ENCODE measurements around the gene ACBD6. TPM values are rescaled to one million over a fixed set of nuclear protein-coding genes. Genes with fewer than 3 reads are reported as not detected.

The ACBD6 gene
- polyA plus RNA-seq, 3 donors = 68.3 to 84.1 (median 76.7) TPM

DNA sequence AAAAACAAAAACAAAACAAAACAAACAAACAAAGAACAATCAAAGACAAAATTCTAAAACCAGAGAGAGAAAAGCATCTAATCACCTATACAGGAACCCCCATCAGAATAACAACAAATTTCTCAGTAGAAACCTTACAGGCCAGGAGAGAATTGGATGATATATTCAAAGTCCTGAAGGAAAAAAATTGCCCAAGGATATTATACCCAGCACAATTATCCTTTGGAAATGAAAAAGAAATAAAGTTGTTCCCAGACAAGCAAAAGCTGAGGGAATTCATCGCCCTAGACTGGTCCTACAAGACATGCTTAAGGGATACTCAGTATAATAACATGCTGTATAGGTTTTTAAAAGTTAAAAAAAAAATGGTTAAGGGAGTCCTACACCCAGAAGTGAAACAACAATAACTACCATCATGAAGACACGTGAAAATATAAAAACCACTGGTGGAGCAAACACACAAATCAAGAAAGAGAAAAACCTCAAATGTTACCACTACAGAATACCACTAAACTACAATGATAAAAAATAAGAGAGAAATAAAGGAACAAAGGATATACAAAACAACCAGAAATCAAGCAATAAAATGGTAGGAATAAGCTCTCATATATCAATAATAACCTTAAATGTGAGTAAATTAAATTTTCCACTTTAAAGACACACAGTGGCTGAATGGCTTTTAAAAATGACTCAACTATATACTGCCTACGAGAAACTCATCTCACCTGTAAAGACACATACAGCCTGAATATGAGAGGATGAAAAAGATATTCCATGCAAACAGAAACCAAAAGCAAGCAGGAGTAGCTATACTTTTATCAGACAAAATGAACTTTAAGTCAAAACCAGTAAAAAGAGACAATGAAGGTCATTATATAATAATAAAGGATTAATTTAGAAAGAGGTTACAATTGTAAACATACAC lies 121.9 kb downstream of the ACBD6 start:
- DNase-seq = no peak

DNA sequence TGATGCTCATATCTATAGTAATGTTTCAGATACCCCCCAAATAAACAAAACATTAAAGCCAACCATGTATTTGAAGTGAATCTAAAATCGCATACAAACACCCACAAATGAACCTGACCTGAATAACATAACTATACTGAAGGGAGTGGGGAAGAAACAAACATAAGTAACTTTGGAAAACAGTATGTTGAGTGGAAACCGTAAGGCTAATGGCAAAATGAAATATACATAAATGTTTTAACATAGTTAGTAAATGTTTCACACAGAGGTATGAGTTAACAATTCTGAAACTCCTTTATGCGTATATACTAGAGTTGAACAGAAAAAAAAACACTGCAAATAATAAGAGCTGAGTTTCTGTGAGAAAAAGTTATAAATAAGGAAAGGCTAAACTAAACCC lies 125.6 kb downstream of the ACBD6 start:
- no peak for DNase-seq

DNA sequence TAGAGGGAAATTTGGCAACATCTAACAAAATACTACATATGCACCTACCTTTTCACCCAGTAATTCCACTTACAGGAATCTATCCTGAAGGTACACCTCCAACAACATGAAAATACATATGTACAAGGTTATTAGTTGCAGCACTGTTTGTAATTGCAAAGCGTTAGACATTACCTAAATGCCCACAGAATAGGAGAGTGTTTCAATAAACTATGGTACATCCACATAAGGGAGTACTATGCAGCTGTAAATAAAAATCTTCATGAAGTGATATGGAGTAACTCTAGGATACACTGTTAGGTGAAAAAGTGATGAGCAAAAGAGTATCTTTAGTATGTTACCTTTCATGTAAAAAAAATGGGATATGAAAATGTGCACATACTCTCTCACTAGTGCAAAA lies 126.1 kb downstream of the ACBD6 start:
- no peak for DNase-seq

DNA sequence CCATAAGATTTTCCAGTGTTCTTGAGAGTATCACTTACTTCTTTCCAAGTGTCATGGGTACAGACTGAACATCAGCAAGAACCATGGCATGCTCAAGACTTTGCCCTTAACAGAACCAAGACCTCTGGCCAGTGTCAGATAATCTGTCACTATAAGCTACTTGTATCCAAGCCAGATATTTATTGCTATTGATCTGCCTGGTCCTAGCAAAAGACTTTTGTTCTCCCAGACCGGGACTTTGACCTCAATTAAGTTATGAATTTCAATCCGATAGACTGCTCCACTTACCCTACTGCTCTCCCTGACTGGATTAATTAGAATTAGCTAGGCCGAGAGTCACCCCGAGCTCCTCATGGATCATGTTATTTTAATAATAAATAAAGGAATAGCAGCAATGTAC lies 129.6 kb downstream of the ACBD6 start:
- DNase-seq = no peak

DNA sequence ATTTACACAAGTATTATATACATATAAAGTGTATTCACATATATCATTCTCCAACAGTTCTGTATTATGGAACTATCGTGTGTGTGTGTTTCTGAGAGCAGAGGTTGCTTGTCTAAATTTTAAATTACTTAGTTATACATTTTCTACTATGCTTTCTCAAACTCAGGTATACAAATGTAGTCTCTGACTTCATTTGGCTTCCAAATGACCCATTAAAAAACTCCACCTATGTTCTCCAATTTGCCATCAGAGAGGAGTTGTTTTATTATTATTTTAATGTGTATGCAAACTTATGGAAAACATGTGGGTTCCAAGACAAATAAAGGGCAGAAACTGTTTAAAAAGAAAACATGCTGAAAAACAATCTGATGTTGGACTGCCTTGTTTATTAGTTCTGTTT lies 131.8 kb downstream of the ACBD6 start:
- no peak for DNase-seq

DNA sequence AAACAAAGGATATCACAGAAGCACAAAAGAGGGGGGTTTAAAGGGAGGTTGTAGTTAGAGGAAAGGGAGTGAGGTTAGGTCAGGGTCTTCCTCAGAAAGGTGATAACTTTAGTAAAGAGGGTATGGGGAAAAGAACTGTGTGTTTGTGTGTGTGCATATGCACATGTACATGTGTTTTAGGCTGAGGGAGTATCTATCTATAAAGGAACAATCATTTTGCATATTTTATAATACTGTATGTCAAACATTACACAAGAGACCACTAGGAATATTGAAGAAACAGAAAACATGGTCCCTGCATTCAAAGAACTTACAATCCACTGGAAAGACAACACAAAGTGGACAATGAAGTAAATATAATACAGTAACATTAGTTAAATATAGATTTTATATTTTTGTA lies 132.2 kb downstream of the ACBD6 start:
- no peak for DNase-seq

DNA sequence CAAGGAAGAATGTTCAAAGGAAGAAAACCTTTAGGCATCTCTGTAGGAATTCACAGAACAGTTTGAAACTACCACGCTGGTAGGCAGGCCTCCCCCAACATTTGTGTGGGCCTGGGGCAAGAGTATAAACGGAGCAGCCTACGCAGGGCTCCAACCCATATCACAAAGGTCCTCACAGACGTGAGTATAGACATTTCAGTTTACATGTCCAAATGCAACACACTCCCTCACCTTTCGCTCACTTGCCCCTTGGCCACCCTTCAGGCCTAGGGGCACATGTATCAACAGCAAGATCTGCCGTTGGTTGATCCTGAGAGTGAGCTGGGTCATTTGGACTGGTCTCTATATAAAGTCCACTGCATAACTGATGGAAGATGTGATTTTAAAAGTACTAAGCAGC lies 133.3 kb downstream of the ACBD6 start:
- DNase-seq = no peak

DNA sequence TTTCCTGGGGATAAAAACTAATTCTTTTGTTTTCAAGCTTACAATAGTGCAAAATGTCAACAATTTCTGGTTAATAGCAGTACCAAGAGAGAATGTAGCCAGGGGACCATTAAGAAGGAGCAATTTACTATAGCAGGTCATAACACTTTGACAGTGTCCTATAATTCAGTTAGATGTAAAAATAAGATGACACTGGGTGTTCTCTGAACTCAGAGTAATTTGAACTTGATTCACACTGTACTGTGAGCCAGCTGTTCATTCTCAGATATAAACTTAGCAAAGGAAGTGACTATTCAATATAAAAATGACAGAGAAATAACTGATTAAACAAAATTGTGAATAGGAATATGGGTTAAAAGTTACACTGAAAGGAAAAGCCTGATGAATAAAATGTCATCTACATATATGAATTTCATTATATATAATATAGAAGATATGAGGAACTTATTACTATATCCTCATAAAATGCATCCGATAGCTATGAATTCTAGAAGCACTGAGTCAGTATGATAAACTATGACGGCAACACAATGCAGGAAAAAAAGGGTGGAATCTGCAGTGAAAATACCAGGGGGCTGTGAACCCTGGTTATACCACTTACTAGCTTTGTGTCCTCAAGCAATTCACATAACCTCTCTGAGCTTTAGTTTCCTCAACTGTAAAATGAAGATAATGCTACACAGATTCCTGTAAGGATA lies 135.9 kb downstream of the ACBD6 start:
- peak; percentile 41 for DNase-seq

DNA sequence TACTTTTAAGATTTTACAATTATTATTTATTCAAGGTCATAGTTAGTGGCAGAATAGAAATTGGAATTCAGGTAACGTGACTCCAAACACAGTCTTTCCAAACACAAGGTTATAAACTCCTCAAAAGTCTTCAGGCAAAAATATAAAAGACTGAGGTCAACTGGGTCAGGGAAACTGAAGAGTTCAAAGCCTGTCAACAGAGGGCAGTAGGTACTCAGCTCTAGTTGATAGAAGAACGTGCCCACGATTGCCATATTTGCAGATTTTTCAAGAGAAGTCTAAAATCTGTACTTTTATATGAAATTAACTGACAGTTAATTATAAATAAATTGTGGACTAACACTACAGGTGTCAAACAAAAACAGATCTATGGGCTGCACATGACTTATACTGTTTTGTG lies 137.3 kb downstream of the ACBD6 start:
- no peak for DNase-seq

DNA sequence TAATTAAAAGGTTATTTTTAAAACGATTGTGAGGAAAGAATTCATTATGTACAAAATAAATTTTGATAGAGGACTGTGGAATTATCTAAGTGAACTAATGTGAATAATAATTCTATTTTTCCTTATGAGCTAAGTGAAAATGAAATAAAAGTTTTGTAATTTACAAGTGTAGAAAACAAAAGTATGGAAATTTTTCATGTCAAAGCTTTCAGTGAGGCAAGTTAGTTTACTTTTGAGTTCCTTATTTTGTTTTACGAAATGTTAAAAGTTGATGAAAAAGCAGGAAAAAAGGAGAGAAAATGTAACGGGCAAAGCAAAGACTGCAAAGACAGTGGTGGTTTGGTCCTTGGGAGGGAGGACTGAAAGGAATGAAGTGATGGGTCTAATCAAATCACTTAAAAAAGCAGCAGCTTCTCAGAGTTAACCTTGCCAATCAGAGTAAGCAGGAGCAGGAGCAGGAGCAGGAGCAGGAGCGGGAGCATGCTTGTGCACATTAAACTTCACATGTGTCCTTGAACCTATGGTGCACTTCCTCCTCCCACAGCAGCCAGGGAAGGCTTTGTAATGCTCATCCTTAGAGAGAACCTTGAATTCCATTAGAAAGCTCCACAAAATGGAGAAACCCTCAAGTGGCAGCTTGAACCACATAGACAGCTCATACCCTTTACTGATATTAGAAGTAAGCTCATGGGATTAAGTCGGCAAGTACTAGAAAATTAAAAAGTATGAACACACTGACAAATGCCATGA lies 139.0 kb downstream of the ACBD6 start:
- DNase-seq = no peak

DNA sequence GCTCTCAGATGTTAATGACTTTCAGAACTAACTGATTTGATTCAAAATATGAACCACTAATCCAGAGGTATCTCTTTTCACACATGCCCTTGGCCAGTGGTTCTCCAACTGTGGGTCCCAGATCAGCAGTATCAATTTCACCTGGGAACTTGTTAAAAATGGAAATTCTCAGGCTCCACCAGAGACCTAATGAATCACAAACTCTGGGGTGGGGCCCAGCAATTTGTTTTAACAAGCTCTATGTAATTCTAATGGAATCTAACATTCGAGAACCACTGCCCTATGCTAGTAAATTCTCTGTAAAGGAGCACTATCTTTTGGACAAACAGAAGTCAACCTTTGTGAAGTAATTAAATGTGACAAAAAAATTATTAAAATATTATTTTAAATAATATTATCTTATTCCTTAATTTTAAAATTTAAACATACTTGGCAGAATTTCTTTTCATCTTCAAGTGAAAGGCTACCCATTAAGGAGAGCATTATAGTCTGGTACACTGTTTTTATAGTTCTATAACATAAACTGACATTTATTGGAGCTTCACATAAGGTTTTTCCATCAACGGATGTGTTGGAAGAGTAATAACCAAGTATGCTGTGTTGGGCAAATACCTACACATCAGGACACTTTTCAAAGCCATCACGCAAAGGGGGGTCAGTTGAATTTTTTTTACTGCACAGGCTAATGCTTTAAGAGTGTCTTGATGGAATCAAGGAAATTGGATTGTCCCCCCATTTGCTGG lies 141.9 kb downstream of the ACBD6 start:
- DNase-seq = no peak

DNA sequence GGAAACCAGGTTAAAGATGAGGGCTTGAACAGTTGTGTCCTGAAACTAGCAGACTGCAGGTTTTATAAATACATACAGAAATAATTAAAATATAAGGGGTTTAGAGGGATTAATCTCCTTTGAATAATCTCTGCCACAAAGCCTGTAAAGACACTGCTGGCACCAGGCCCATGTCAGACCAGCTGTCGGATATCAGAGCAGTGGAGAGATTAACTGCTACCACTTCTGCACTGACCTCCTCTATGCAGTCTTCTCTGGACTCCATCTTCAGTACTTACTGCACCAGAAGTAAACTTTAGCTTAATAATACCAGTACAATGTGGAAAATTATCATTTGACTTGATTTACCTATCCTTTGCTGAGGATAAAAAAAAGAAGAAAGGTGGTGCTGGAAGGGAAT lies 143.7 kb downstream of the ACBD6 start:
- DNase-seq = peak; percentile 30

DNA sequence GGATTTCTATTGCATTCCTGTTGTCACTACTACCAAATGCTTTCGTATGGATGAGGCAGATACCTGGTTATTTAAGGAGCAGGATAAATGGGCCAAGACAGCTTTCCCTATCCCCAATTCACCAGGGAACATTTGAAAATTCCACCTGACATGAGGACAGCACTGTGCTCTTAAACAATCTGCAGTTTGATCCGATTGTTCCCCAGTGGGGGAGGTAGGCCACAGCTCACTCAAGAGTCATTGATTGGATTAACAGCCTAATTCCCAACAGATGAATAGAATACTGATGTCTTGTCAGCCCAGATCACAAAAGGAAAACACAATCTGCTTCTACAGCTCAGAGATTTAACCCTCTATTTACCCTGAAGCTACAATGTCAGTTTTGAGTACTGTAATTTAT lies 148.4 kb downstream of the ACBD6 start:
- no peak for DNase-seq

DNA sequence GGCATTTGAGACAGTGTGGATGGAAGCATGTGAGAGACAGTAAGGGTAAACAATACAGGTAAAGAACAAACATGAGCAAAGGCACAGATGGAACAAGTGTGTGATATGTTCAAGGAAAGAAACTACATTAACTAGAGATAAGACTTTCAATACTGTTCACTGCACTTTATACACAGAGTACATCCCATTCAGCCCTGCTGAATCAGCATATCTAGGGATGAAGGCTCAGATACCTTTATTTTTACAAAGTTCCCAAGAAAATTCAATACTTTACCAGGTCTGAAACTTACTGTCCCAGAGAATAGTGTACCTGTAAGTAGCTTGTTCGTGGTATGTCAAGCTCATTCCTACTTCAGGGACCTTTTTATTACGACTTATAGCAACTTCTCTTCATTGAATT lies 149.8 kb downstream of the ACBD6 start:
- DNase-seq = no peak

DNA sequence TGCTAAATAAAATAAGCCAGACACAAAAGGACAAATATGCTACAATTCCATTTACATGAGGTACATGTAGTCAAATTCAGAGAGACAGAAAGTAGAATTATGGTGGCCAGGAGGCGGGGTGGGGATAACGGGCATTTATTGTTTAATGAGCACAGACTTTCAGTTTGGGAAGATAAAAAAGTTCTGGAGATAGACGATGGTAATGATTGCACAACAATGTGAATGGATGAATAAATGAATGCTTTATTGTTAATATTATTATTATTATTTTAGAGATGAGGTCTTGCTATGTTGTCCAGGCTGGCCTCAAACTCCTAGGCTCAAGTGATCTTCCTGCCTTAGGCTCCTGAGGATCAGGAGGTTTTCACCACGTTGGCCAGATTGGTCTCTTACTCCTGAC lies 150.4 kb downstream of the ACBD6 start:
- no peak for DNase-seq

DNA sequence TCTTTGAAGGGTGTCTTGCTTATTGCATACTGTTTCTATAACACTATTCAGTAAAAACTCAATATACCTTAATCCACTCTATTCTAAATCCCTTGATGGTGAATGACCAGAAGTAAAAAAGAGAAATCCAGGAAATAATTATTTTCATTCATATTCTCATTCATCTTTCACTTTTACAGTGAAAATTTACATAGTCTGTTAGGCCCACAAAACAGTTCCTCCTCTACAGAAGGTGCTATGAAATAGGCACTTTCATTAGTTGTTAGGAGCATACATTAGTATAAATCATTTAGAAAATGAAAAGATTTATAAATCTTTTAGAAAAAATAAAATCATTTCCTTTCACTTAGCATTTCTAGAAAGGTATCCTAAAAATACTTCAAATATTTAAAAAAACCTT lies 157.2 kb downstream of the ACBD6 start:
- DNase-seq = no peak

DNA sequence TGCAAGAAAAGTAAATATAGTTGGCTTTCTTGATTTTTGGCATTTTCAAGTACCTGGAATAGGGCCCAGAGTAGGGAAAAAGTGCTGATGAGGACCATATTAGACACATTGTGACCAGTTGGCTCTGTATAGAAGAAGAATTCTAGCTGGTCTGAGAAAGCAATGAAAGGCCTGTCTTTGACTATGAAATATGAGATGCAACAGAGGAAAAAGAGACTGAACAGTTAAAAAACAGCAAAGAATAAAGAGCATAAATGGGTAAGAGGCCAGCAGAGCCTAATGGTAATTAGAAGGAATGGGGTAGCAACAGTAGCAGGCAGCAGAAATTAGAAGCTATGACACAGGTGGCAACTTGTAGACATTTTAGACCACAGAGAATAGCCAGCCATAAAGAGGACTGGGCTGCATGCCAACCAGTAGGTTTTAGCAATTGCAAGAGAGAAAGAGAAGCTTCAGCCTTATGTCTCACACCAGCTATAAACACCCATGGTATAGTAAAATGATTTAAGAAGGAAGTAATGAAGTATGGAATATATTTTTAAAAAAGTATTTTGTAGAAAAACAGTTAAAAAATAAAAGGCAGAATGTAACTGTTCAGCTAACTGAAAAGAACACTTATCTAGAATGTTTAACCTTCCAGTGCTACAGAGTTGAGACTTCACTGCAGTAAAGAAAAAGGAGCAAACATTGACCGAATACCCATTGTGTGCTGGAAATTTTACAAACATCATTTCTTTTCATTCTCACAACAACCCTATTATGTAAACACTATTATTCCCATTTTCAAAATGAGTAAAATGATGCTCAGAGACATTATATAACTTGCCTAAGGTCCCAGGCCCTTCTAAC lies 158.2 kb downstream of the ACBD6 start:
- no peak for DNase-seq

DNA sequence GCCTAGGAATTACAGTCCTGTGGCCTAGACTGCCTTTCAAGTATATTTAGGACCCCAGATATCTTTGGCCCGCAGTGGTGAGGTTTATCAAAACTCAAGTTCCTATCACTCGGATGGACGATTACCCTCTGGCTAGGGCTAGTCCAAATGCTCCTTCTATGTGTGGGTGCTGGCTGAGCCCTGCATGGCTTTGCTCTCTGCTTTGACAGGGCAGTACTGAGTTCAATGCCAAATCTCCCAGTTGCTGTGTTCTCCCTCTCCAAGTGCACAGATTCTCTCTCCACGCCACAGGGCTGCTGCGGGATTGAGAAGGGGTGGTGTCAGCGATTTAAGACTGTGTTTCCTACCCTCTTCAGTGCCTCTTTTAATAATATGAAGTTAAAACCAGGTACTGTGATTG lies 175.3 kb downstream of the ACBD6 start:
- DNase-seq = no peak

DNA sequence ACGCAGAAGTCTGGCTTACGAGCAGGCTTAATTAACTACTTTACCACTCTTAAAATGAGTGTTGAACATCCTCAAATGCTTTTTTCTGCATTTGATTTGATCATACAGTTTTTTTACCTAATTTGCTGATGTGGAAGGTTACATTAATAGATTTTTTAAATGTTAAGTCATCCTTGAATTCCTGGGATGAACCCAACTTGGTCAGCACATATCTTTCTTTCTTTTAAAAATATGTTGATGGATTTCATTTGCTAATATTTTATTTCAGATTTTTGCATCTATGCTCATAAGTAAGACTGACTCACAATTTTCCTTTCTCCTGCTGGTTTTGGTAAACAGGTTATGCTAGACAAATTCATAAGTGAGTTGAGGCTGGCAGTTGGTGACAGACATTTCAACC lies 189.5 kb downstream of the ACBD6 start:
- DNase-seq = no peak

DNA sequence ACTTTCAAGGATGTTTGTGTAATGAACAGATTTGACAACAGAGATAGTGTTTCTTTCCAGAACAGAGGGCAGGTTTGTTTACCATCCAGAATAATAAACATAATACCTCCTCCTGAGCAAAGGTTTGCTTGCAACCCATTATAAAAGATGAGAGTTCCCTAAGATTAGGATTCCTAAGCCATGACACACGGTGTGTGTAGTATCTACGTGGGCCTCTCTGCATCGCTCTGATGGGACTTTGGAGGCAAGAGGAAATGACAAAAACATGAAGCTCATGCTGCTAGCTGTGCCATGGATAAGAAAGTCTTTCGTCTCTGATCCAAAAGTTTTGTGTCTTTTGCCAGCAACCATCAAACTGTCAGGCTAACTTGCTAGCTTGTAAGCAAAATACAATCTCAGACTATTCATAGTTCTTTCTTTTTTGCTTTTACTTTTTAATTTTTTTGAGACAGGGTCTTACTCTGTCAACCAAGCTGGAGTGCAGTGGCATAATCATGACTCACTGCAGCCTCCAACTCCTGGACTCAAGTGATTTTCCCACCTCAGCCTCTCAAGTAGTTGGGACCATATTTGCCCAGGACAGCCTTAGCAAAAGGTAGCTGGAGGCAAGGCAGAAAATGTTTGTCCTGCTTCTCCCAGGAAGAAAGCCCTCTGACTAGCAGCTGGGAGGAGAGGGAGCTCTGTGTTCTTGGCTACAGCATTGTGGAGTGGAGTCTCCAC lies 191.2 kb downstream of the ACBD6 start:
- DNase-seq = no peak
